Measurements from ENCODE around the gene OXSR1. TPM values are rescaled to one million over a fixed set of nuclear protein-coding genes. Genes with fewer than 3 reads are reported as not detected.

OXSR1 gene
- total RNA-seq, 1 experiment from 2014 or later = 33.2 TPM

- in situ Hi-C loops (cut with HindIII; ENCODE audit: low pct_unique_long_range_greater_than_20kb, low sequenced_read_pairs) = no loop called here
- POLR2A ChIA-PET = interaction anchor here (1.1 kb wide), 1 partner anchor 29 kb away, joined by 3 read pairs; no protein-coding TSS in a partner anchor
- Histone ChIP-seq H3K27me3 (ENCODE audit: control insufficient read depth, insufficient read depth, low read length) (no peaks in the 10 kb centered on the region), H3K36me3 (ENCODE audit: control insufficient read depth, insufficient read depth, low read length) (peaks cover 2% of the 10 kb centered on the region), H3K4me3 (ENCODE audit: low read depth in 2 of 2, low read length in 2 of 2) (peak overlapping the region; percentile 79 to 82), H3K27ac (ENCODE audit: low read length) (peak overlapping the region; percentile 95), H3K4me1 (ENCODE audit: control insufficient read depth, insufficient read depth, low read length) (peaks cover 5% of the 10 kb centered on the region), H3K9me3 (ENCODE audit: control insufficient read depth, insufficient read depth, low read depth, low read length) (no peaks in the 10 kb centered on the region)
- ATAC-seq (peak; percentile 7; the same call in 1 of the 2 replicates), DNase-seq (ENCODE audit: low read depth, low spot score) (no peak)
- intact Hi-C loops (cut with micrococcal nuclease; ENCODE audit: unreplicated experiment) = no loop called here
- CTCF ChIA-PET = no interaction called here
- TSS peak; percentile 94 for BruUV-seq (replicated peaks)
- no peak for TF ChIP-seq POLR2AphosphoS5 (IDR thresholded peaks at IDR 0.05; ENCODE audit: low read depth, low read length)
- no peak for TF ChIP-seq TCF7L2 (IDR thresholded peaks at IDR 0.05; ENCODE audit: low read depth, low read length)
- TF ChIP-seq SIN3A (IDR thresholded peaks at IDR 0.05; ENCODE audit: borderline replicate concordance, insufficient read depth, low read depth, low read length) = 0 out of 2 replicates have a peak, but pooled peaks have one; percentile 13
- no peak for TF ChIP-seq REST (IDR thresholded peaks at IDR 0.05; ENCODE audit: insufficient read depth in 1 of 2, low read depth in 2 of 2, low read length in 1 of 2)
Observed at GRCh38 chr3:38137615-38138348, 27.6 kb upstream of the OXSR1 start.

GRCh38 chr3:38138349-38139190, 26.8 kb upstream of the OXSR1 start, which contains the start of gene MYD88:
Gene MYD88 (plus strand): TSS chr3:38138661. CDS start chr3:38138701, 40 bp downstream.
- POLR2A ChIA-PET = no interaction called here
- ATAC-seq (peak; percentile 54), DNase-seq (ENCODE audit: low read depth, low spot score) (no peak)
- Histone ChIP-seq H3K36me3 (ENCODE audit: control insufficient read depth, insufficient read depth, low read length) (peaks cover 2% of the 10 kb centered on the region), H3K4me3 (ENCODE audit: low read depth in 2 of 2, low read length in 2 of 2) (peak within 1 kb of the TSS; percentile 79 to 82), H3K27ac (ENCODE audit: low read length) (peak within 1 kb of the TSS; percentile 95), H3K27me3 (ENCODE audit: control insufficient read depth, insufficient read depth, low read length) (no peaks in the 10 kb centered on the region), H3K4me1 (ENCODE audit: control insufficient read depth, insufficient read depth, low read length) (peaks cover 5% of the 10 kb centered on the region), H3K9me3 (ENCODE audit: control insufficient read depth, insufficient read depth, low read depth, low read length) (no peaks in the 10 kb centered on the region)
- CTCF ChIA-PET = interaction anchor here (1.1 kb wide), 1 partner anchor 25 kb away, joined by 4 read pairs; no protein-coding TSS in a partner anchor
- no TSS peak for BruUV-seq (replicated peaks)
- in situ Hi-C loops (cut with HindIII; ENCODE audit: low pct_unique_long_range_greater_than_20kb, low sequenced_read_pairs) (no loop called here), intact Hi-C loops (cut with micrococcal nuclease; ENCODE audit: unreplicated experiment) (no loop called here)
- TF ChIP-seq TCF7L2 (IDR thresholded peaks at IDR 0.05; ENCODE audit: low read depth, low read length) (no peak), REST (IDR thresholded peaks at IDR 0.05; ENCODE audit: insufficient read depth in 1 of 2, low read depth in 2 of 2, low read length in 1 of 2) (no peak), POLR2AphosphoS5 (IDR thresholded peaks at IDR 0.05; ENCODE audit: low read depth, low read length) (no peak; the same call in 1 of the 2 replicates), SIN3A (IDR thresholded peaks at IDR 0.05; ENCODE audit: borderline replicate concordance, insufficient read depth, low read depth, low read length) (no peak), CTCF (IDR thresholded peaks at IDR 0.05) (no peak)

Data from Panc1 (cell line).